Heart left ventricle (tissue), 13 donors: ENCODE results near the gene RNPS1.

Source experiments
- CTCF ChIP-seq, 12 donors: fragments of 200-600 bp; sonication (generic) in 4 of 12; IDR thresholded peaks; one replicate each; pipeline versions ENCODE4 v1.5.0 to v1.8.0; 2018 to 2022; ENCODE audit warnings: antibody characterized with exemption in 12 of 12, mild to moderate bottlenecking in 5 of 12
- POLR2A ChIP-seq, 2 donors: fragments of 450-650 bp; IDR thresholded peaks; one replicate each; pipeline ENCODE4 v1.6.1; 2017; ENCODE audit warnings: antibody characterized with exemption in 2 of 2, mild to moderate bottlenecking in 2 of 2, moderate library complexity in 2 of 2
- donor health status: ischemic (EF 13 %, LVEDD 7.1; RV severe dilation, severe dysfunction).
- donor health status: DM: no; HTN: yes; CAD: no.
- donor health status: DM: no; HTN: no; CAD: no.
- donor health status: ischemic (EF 25% LVEDD 6.9; RV normal size, moderate dysfunction).
- donor health status: ischemic (EF 25% LVEDD 5.7; RV mildly dilated, moderate dysfunction).
- donor health status: ischemic (EF 35%, LVEDD 5.7; RV mildly dilated, moderate dysfunction).
- donor health status: nonischemic (EF 11% LVEDD 7.7; RV severe dilation, severe dysfunction).
- donor health status: DM: yes; HTN: yes; CAD: no.
- donor health status: PGD.
- donor health status: ischemic (EF 29% LVEDD 5.4; RV normal size, mild dysfunction).
- donor health status: nonischemic (EF 23%, LVEDD 6.1; RV moderate dilation, normal function).

- TF ChIP-seq CTCF (IDR thresholded peaks at IDR 0.05): no peak
- no peak for TF ChIP-seq POLR2A (IDR thresholded peaks at IDR 0.05)
Observed at GRCh38 chr16:2204416-2205103, 63.4 kb downstream of the RNPS1 start.
